Measurements from ENCODE around the gene MMP17.
A peak's percentile ranks its signal among the peaks of the same experiment; 100 is the strongest.

Gene MMP17

DNA sequence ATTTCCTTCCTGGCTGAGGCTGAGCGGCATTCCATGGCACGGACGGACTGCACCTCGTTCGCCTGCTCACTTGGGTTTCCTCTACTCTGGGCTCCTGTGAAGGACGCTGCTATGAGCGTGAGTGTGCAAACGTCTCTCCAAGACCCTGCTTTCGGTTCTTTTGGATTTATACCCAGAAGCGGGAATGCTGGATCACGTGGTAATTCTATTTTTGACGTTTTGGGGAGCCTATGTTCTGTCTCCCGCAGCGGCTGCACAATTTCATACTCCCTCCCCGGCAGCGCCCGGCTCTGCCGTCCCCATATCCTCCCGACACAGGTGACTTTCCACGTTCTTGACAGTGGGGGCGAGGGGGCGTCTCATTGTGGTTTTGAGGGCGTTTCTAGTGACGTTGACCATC is 20.6 kb downstream of the MMP17 start:
- no peak for DNase-seq (ENCODE audit: low read depth)
- TF ChIP-seq, protein P1, sequence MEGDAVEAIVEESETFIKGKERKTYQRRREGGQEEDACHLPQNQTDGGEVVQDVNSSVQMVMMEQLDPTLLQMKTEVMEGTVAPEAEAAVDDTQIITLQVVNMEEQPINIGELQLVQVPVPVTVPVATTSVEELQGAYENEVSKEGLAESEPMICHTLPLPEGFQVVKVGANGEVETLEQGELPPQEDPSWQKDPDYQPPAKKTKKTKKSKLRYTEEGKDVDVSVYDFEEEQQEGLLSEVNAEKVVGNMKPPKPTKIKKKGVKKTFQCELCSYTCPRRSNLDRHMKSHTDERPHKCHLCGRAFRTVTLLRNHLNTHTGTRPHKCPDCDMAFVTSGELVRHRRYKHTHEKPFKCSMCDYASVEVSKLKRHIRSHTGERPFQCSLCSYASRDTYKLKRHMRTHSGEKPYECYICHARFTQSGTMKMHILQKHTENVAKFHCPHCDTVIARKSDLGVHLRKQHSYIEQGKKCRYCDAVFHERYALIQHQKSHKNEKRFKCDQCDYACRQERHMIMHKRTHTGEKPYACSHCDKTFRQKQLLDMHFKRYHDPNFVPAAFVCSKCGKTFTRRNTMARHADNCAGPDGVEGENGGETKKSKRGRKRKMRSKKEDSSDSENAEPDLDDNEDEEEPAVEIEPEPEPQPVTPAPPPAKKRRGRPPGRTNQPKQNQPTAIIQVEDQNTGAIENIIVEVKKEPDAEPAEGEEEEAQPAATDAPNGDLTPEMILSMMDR (IDR thresholded peaks at IDR 0.05; ENCODE audit: low read length, missing control alignments): no peak
- H3K4me3 ChIP-seq (replicated peaks; ENCODE audit: low read depth, low read length): no peak overlapping the region

DNA sequence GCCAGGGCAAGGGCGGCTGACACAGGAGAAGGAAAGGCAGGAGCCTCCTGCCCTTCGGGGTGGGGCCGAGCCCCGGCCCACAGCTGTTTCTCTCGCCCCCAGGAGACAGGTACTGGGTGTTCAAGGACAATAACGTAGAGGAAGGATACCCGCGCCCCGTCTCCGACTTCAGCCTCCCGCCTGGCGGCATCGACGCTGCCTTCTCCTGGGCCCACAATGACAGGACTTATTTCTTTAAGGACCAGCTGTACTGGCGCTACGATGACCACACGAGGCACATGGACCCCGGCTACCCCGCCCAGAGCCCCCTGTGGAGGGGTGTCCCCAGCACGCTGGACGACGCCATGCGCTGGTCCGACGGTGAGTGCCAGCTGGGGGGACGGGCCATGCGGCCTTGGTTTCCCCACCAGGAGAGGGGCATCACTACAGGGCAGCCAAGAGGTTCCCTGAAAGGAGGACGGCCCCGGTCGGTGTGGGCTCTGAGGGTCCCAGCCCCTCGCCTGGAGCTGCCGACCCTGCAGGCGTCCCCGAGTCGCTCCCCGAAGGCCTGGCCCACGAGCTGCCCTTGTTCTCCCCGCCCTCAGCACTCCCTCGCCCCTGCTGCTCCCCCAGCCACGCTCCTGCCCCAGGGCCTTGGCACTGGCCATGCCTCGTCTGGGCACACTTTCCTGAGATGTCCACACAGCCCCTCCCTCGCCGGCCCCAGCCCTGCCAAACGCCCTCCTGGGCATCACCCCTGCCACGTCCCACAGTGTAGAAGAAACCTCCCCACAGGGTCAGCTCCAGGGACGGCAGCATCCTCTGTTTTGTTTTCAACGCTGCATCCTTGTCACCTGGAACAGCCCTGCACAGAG is 21.7 kb downstream of the MMP17 start:
- H3K4me3 ChIP-seq (replicated peaks; ENCODE audit: low read depth, low read length): no peak overlapping the region
- DNase-seq (ENCODE audit: low read depth): no peak
- TF ChIP-seq, protein P1 (IDR thresholded peaks at IDR 0.05; ENCODE audit: low read length, missing control alignments): no peak

DNA sequence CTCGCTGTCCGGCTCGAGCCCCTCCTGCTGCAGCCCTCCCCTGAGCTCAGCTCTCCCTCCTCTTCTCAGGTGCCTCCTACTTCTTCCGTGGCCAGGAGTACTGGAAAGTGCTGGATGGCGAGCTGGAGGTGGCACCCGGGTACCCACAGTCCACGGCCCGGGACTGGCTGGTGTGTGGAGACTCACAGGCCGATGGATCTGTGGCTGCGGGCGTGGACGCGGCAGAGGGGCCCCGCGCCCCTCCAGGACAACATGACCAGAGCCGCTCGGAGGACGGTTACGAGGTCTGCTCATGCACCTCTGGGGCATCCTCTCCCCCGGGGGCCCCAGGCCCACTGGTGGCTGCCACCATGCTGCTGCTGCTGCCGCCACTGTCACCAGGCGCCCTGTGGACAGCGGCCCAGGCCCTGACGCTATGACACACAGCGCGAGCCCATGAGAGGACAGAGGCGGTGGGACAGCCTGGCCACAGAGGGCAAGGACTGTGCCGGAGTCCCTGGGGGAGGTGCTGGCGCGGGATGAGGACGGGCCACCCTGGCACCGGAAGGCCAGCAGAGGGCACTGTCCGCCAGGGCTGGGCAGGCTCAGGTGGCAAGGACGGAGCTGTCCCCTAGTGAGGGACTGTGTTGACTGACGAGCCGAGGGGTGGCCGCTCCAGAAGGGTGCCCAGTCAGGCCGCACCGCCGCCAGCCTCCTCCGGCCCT is 22.8 kb downstream of the MMP17 start:
- DNase-seq (ENCODE audit: low read depth): no peak
- TF ChIP-seq, protein P1 (IDR thresholded peaks at IDR 0.05; ENCODE audit: low read length, missing control alignments): peak; percentile 42
- H3K4me3 ChIP-seq (replicated peaks; ENCODE audit: low read depth, low read length): no peak overlapping the region

DNA sequence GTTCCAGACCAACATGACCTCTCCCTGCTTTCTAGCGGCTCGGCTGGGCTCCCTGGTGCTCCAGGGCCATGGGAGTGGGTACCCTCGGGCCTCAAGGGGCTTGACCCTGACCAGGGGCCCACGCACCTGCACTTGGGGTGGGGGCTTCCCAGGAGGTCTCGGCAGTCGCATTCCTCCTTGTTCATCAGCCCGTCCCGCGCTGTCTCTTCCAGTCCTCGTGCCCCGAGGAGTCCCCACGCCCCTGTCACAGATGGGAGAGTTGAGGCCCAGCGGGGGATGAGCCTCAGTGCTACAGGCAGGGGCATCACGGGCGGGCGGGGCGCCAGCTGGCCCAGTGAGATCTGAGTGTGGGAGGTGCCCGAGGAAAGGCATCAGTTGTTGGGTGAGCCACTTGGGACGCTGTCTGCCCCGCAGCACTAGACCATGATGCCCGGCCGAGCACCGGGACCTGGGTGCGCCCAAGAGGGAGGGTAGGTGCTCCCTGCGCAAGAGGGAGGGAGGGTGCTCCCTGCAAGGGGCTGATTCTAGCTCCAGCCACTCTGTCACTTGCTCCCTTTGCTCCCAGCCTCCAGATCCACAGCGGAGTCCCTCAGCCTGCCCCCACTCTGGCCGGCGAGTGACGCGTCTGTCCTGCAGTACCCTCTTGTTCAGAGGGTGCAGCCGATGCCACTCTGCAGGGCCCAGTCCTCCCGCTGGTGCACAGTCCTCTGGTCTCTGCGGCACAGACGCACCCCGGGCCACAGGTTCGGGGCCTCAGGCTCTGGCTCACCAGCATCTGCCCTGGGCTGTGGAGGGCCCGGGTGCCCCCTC is 23.8 kb downstream of the MMP17 start:
- no peak overlapping the region for H3K4me3 ChIP-seq (replicated peaks; ENCODE audit: low read depth, low read length)

DNA sequence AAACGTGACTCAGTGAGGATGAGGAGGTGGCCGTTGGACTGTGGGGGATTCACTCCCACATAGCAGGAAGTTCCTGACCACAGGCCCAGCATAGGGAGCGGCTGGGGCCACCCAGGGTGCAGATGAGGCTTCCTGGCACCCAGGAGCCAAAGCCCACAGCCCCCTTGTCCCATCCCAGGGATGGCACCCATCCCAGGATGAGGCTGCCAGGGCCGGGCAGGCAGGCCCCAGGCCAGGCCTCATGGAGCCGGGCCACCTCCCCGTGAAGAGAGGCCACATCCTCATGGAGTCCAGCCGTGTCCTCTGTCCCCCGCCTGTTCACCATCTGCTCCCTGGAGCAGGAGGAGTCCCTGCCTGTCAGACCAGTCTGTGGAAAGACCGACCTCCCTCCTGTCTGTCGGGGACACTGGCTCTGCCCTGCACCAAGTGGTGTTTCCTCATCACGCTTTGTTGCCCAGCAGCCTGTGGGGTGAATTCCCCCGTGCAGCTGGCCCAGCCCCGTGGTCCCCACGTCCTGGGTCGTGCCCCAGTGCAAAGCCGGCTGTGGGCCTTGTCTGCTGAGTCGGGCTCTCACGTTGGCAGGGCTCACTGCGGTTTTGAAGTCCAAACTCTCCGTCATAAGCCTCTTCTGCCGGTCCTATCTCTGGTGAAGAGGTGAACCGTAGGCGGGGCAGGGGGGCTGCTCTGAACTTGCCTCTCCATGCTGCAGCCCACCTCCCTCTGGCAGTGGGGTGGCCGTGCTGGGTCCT is 24.5 kb downstream of the MMP17 start:
- TF ChIP-seq, protein P1 (IDR thresholded peaks at IDR 0.05; ENCODE audit: low read length, missing control alignments): no peak
- no peak overlapping the region for H3K4me3 ChIP-seq (replicated peaks; ENCODE audit: low read depth, low read length)
- no peak for DNase-seq (ENCODE audit: low read depth)

More for the DNA sequence above, 23.8 kb downstream of the MMP17 start:
- TF ChIP-seq, protein P1 (IDR thresholded peaks at IDR 0.05; ENCODE audit: low read length, missing control alignments): no peak
- DNase-seq (ENCODE audit: low read depth): no peak

Measured in fibroblast of pulmonary artery (primary cell).